ENCODE measurements around the gene MAPK10.

Gene MAPK10

GRCh38 chr4:85952528-85952927, 407.3 kb downstream of the MAPK10 start:
- Histone ChIP-seq H3K9me3 (no peaks in the 10 kb centered on the region), H3K27me3 (no peaks in the 10 kb centered on the region), H3K4me1 (peaks cover 0 to 5% (median 2%) of the 10 kb centered on the region in 4 donors), H3K4me3 (no peak overlapping the region), H3K27ac (no peak overlapping the region), H3K36me3 (no peaks in the 10 kb centered on the region)
- no peak for TF ChIP-seq CTCF (IDR thresholded peaks at IDR 0.05)
- DNase-seq, result no peak
- intact Hi-C loops (cut with DNase I; ENCODE audit: low total_unique reads), result no loop called here

- intact Hi-C loops (cut with DNase I; ENCODE audit: low total_unique reads), result no loop called here
- H3K27me3 ChIP-seq, result no peaks in the 10 kb centered on the region
- DNase-seq, result no peak
- H3K27ac ChIP-seq, result no peak overlapping the region
- TF ChIP-seq CTCF (IDR thresholded peaks at IDR 0.05), result no peak
- no peaks in the 10 kb centered on the region for H3K9me3 ChIP-seq
- H3K36me3 ChIP-seq, result no peaks in the 10 kb centered on the region
- no peak overlapping the region for H3K4me3 ChIP-seq
- peaks cover 0 to 5% (median 2%) of the 10 kb centered on the region in 4 donors for H3K4me1 ChIP-seq
Observed at GRCh38 chr4:85951099-85951498, 408.8 kb downstream of the MAPK10 start.

- Histone ChIP-seq H3K36me3 (no peaks in the 10 kb centered on the region), H3K4me1 (no peaks in the 10 kb centered on the region), H3K9me3 (no peaks in the 10 kb centered on the region), H3K27me3 (no peaks in the 10 kb centered on the region), H3K4me3 (no peak overlapping the region), H3K27ac (no peak overlapping the region)
- no peak for DNase-seq
- no peak for TF ChIP-seq CTCF (IDR thresholded peaks at IDR 0.05)
- intact Hi-C loops (cut with DNase I; ENCODE audit: low total_unique reads), result no loop called here
Observed at GRCh38 chr4:85946821-85947220, 413.0 kb downstream of the MAPK10 start.

- Histone ChIP-seq H3K27ac (no peak overlapping the region), H3K9me3 (no peaks in the 10 kb centered on the region), H3K4me3 (no peak overlapping the region), H3K27me3 (no peaks in the 10 kb centered on the region), H3K36me3 (no peaks in the 10 kb centered on the region), H3K4me1 (no peaks in the 10 kb centered on the region)
- no peak for DNase-seq
- no peak for TF ChIP-seq CTCF (IDR thresholded peaks at IDR 0.05)
- intact Hi-C loops (cut with DNase I; ENCODE audit: low total_unique reads), result no loop called here
Observed at GRCh38 chr4:85942107-85942506, 417.7 kb downstream of the MAPK10 start.

GRCh38 chr4:85940151-85940550, 419.7 kb downstream of the MAPK10 start:
- H3K4me3 ChIP-seq, result no peak overlapping the region
- intact Hi-C loops (cut with DNase I; ENCODE audit: low total_unique reads), result no loop called here
- no peaks in the 10 kb centered on the region for H3K9me3 ChIP-seq
- TF ChIP-seq CTCF (IDR thresholded peaks at IDR 0.05), result no peak
- H3K4me1 ChIP-seq, result no peaks in the 10 kb centered on the region
- no peaks in the 10 kb centered on the region for H3K27me3 ChIP-seq
- DNase-seq, result no peak
- H3K27ac ChIP-seq, result no peak overlapping the region
- no peaks in the 10 kb centered on the region for H3K36me3 ChIP-seq

Measured in tibial artery (tissue), 4 donors.